Fibroblast of villous mesenchyme (primary cell): ENCODE measurements around the gene MAP3K8. TPM values are rescaled to one million over a fixed set of nuclear protein-coding genes. Genes with fewer than 3 reads are reported as not detected.
A peak's percentile ranks its signal among the peaks of the same experiment; 100 is the strongest.

Source experiments
- DNase-seq: peaks from one replicate; pipeline ENCODE4 v3.0.0-alpha.2; 2010; ENCODE audit warnings: low read depth
- H3K4me3 ChIP-seq: 2 replicates; pipeline ENCODE4 v1.5.1; 2011; ENCODE audit warnings: low read depth, mild to moderate bottlenecking, low read length
- total RNA-seq: library from RNA; depleted of rRNA; stranded (reverse); fragments of >200 nt; gene quantifications from 2 replicates; pipeline ENCODE4 v1.2.3, GENCODE V29; 2012
- TF ChIP-seq, protein P1 (sequence below): IDR thresholded peaks from 2 replicates; pipeline ENCODE4 v1.5.1; 2012; ENCODE audit warnings: low read depth, mild to moderate bottlenecking, low read length; ENCODE audit not compliant: insufficient read depth

The MAP3K8 gene
- total RNA-seq, 1 donor = 31.1 TPM

DNA sequence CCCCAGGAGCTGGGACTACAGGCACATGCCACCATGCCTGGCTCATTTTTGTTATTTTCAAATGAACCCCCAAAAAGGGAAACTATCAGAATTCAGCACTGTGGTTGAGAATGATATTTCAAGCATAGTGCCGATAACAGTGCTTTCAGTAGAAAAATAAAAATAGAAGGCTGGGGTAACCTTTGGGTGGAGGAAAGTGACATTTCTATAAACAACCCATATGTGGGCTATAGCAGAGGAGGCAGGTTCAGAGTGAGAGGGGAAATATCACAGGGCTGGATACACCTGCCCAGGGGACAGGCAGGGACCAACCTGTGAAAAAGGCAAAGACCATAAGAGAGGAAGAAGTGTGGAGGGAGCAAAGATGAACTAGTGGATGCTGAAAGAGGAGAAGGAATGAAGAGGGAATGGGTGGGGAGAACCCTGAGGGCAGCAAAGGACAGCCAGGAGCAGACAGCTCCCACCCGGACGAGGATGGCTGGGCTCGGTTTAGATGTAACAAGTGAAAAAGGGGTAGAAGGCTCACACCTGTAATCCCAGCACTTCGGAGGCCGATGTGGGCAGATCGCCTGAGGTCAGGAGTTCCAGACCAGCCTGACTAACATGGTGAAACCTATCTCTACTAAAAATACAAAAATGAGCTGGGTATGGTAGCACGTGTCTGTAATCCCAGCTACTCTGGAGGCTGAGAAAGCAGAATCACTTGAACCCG lies 56.5 kb downstream of the MAP3K8 start:
- no peak for DNase-seq
- TF ChIP-seq, protein P1, sequence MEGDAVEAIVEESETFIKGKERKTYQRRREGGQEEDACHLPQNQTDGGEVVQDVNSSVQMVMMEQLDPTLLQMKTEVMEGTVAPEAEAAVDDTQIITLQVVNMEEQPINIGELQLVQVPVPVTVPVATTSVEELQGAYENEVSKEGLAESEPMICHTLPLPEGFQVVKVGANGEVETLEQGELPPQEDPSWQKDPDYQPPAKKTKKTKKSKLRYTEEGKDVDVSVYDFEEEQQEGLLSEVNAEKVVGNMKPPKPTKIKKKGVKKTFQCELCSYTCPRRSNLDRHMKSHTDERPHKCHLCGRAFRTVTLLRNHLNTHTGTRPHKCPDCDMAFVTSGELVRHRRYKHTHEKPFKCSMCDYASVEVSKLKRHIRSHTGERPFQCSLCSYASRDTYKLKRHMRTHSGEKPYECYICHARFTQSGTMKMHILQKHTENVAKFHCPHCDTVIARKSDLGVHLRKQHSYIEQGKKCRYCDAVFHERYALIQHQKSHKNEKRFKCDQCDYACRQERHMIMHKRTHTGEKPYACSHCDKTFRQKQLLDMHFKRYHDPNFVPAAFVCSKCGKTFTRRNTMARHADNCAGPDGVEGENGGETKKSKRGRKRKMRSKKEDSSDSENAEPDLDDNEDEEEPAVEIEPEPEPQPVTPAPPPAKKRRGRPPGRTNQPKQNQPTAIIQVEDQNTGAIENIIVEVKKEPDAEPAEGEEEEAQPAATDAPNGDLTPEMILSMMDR = no peak
- no peak overlapping the region for H3K4me3 ChIP-seq

GRCh38 chr10:30491204-30491915 lies 57.4 kb downstream of the MAP3K8 start:
- TF ChIP-seq, protein P1 = no peak
- no peak overlapping the region for H3K4me3 ChIP-seq
- DNase-seq = peak; percentile 50

DNA sequence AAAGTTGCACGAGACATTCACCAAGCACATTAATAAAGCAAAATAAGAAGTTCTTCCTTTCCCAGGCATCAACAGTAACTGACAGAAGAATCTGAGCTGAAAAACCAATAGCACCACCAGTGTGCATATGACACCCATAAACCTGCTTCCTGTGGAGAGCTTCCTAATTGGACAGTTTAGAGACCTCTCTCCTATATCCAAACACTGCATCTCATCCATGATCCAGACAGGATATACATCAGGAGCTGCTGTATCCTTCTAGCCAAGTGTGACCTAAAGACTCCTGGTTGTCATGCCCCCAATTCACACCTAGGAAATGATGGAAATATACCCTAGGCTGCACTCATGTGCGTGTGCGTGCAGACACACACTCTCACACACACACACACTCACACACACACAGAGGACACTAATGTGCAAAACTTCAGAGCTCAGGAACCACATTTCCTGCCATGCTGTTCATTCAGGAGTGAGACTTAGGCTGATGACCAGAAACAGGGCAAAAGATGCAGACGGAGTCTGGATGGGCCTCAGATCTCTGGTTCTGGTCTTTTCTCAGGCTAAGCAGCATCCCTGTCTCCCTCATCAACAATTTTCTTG lies 58.0 kb downstream of the MAP3K8 start:
- H3K4me3 ChIP-seq = no peak overlapping the region
- no peak for DNase-seq
- TF ChIP-seq, protein P1 = no peak

- no peak overlapping the region for H3K4me3 ChIP-seq
- peak; percentile 23 for DNase-seq
- TF ChIP-seq, protein P1 = no peak
Observed at GRCh38 chr10:30493609-30494530, 59.9 kb downstream of the MAP3K8 start.

DNA sequence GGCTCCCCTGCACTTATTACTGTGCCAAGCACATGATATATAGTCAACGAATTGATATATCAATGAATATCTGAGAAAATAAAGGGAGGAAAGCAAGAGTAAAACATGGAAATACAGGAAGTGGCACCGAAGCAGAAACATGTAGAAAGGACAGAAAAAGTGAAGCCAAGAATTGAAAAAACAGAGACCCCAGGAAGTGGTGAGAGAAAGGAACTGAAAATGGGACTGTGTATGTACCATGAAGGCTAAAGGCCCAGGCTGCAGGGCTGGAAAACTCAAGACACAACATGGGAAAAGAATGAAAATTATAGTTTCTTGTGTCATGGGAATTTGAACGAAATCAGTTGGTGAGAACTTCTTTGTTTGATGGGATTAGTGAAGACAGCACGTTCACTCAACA lies 60.6 kb downstream of the MAP3K8 start:
- DNase-seq = no peak
- TF ChIP-seq, protein P1 = no peak
- H3K4me3 ChIP-seq = no peak overlapping the region

- H3K4me3 ChIP-seq = no peak overlapping the region
- TF ChIP-seq, protein P1 = no peak
- no peak for DNase-seq
Observed at GRCh38 chr10:30495687-30496086, 61.7 kb downstream of the MAP3K8 start.
